ENCODE measurements around the gene PALMD.

DNA sequence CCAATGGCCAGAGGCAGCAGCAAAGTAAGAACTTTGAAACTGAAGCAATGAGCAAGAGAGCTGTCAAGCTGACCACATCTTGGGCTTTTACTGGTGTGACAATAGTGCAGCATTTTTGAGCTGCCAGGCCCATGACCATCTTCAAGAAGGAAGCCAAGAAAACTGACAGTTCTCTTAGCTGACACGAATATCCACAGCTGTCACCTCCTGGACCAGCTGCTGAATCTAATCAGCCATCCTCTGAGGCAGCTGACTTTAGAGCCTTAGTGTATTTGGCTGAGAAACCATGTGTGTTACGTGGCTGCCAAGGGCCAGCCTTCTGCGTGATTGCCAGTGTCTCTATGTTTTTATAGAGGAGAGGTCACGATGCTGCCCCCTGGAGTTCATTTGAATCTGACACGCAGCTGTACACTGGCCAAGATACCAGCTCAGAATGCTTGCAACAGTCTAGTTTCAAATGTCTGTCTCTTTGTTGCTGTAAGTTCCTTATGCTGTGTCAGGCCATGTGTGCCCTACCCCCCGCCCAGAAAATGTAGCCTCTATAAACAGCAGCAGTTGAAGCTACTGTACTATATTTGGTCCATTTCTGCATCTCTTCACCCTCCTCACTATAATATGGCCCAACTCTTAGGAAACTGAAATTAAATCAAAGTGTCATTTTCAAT lies 39.7 kb downstream of the PALMD start:
- no peak for TF ChIP-seq POLR2AphosphoS5 (IDR thresholded peaks at IDR 0.05; ENCODE audit: low read depth)
- TF ChIP-seq, protein P1, sequence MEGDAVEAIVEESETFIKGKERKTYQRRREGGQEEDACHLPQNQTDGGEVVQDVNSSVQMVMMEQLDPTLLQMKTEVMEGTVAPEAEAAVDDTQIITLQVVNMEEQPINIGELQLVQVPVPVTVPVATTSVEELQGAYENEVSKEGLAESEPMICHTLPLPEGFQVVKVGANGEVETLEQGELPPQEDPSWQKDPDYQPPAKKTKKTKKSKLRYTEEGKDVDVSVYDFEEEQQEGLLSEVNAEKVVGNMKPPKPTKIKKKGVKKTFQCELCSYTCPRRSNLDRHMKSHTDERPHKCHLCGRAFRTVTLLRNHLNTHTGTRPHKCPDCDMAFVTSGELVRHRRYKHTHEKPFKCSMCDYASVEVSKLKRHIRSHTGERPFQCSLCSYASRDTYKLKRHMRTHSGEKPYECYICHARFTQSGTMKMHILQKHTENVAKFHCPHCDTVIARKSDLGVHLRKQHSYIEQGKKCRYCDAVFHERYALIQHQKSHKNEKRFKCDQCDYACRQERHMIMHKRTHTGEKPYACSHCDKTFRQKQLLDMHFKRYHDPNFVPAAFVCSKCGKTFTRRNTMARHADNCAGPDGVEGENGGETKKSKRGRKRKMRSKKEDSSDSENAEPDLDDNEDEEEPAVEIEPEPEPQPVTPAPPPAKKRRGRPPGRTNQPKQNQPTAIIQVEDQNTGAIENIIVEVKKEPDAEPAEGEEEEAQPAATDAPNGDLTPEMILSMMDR (IDR thresholded peaks at IDR 0.05; ENCODE audit: insufficient read depth, low read length), result peak; percentile 64
- no peak for TF ChIP-seq GABPA (IDR thresholded peaks at IDR 0.05; ENCODE audit: low read depth)
- TF ChIP-seq, protein P2, sequence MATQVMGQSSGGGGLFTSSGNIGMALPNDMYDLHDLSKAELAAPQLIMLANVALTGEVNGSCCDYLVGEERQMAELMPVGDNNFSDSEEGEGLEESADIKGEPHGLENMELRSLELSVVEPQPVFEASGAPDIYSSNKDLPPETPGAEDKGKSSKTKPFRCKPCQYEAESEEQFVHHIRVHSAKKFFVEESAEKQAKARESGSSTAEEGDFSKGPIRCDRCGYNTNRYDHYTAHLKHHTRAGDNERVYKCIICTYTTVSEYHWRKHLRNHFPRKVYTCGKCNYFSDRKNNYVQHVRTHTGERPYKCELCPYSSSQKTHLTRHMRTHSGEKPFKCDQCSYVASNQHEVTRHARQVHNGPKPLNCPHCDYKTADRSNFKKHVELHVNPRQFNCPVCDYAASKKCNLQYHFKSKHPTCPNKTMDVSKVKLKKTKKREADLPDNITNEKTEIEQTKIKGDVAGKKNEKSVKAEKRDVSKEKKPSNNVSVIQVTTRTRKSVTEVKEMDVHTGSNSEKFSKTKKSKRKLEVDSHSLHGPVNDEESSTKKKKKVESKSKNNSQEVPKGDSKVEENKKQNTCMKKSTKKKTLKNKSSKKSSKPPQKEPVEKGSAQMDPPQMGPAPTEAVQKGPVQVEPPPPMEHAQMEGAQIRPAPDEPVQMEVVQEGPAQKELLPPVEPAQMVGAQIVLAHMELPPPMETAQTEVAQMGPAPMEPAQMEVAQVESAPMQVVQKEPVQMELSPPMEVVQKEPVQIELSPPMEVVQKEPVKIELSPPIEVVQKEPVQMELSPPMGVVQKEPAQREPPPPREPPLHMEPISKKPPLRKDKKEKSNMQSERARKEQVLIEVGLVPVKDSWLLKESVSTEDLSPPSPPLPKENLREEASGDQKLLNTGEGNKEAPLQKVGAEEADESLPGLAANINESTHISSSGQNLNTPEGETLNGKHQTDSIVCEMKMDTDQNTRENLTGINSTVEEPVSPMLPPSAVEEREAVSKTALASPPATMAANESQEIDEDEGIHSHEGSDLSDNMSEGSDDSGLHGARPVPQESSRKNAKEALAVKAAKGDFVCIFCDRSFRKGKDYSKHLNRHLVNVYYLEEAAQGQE (IDR thresholded peaks at IDR 0.05; ENCODE audit: insufficient replicate concordance, low read depth), result no peak
- no peak for TF ChIP-seq SPI1 (IDR thresholded peaks at IDR 0.05; ENCODE audit: borderline replicate concordance, low read depth)
